GM13976 (cell line): ENCODE results near the gene ARID5B.
"Not testable (repeated sequence)": the region's sequence is repeated elsewhere in the genome, so short reads cannot be mapped to it uniquely, and the experiment has no call there.

Experiments
- DNase-seq: peaks from one replicate; pipeline ENCODE4 v3.0.0; 2012; ENCODE audit warnings: low spot score
- CTCF ChIP-seq: IDR thresholded peaks from 2 replicates; pipeline ENCODE4 v1.5.1; 2012; ENCODE audit warnings: borderline replicate concordance, mild to moderate bottlenecking; ENCODE audit not compliant: insufficient read depth; ENCODE audit errors: extremely low read depth, missing control alignments, control extremely low read depth
- in situ Hi-C: fragments of 300-500 bp; cut with MboI; formaldehyde crosslinking; loops from one replicate; pipeline ENCODE4 v1.12.0; 2022; ENCODE audit warnings: low sequenced_read_pairs, mixed read lengths, inconsistent platforms; ENCODE audit not compliant: unreplicated experiment

ARID5B gene

GRCh38 chr10:61860964-61861758, 40.3 kb upstream of the ARID5B start:
- in situ Hi-C loops: no loop called here
- no peak for DNase-seq
- TF ChIP-seq CTCF: no peak

GRCh38 chr10:61863981-61864380, 37.5 kb upstream of the ARID5B start:
- no peak for DNase-seq
- no peak for TF ChIP-seq CTCF
- in situ Hi-C loops: no loop called here

GRCh38 chr10:61866700-61867368, 34.7 kb upstream of the ARID5B start:
- in situ Hi-C loops: no loop called here
- TF ChIP-seq CTCF: no peak
- DNase-seq: no peak

- in situ Hi-C loops, DNase-seq: not testable (repeated sequence)
These were observed 34.1 kb upstream of the ARID5B start for GRCh38 chr10:61867374-61867773.

GRCh38 chr10:61867817-61868216, 33.7 kb upstream of the ARID5B start:
- in situ Hi-C loops: not testable (repeated sequence)

GRCh38 chr10:61869041-61869675, 32.3 kb upstream of the ARID5B start:
- DNase-seq: no peak
- no peak for TF ChIP-seq CTCF
- in situ Hi-C loops: no loop called here

More at GRCh38 chr10:61867817-61868216, 33.7 kb upstream of the ARID5B start:
- not testable (repeated sequence) for DNase-seq

GRCh38 chr10:61869774-61870525, 31.5 kb upstream of the ARID5B start:
- DNase-seq: no peak
- in situ Hi-C loops: no loop called here
- no peak for TF ChIP-seq CTCF
